MCF 10A (cell line): Measurements from ENCODE around the gene THBD. TPM values are rescaled to one million over a fixed set of nuclear protein-coding genes. Genes with fewer than 3 reads are reported as not detected.
A peak's percentile ranks its signal among the peaks of the same experiment; 100 is the strongest.

Source experiments
- BruUV-seq: library from RNA; stranded (reverse); fragments of 400-500 nt; replicated peaks from 2 replicates; lab custom pipeline; 2021; lab: Mats Ljungman, UMichigan
- CTCF ChIA-PET: fragments of 300-600 bp; sonication (Branson Sonifier 250); formaldehyde crosslinking; extraction: SDS; loops from one replicate; lab custom pipeline; 2021; ENCODE audit warnings: antibody characterized with exemption, inconsistent platforms; lab: Yijun Ruan, JAX
- POLR2A ChIA-PET: fragments of 300-600, 350-650 bp; sonication (Branson Sonifier 250); formaldehyde crosslinking; extraction: SDS; loops from one replicate; lab custom pipeline; 2020; ENCODE audit warnings: antibody characterized with exemption, inconsistent platforms; lab: Yijun Ruan, JAX
- DNase-seq: peaks from one replicate; pipeline ENCODE4 v3.0.0-alpha.2; 2018; ENCODE audit not compliant: unreplicated experiment
- H3K27ac Mint-ChIP-seq: one replicate; pipeline ENCODE4 v1.8.0; 2022; ENCODE audit warnings: mild to moderate bottlenecking, low read depth, mixed read lengths; ENCODE audit not compliant: unreplicated experiment
- H3K27me3 Mint-ChIP-seq: one replicate; pipeline ENCODE4 v1.8.0; 2022; ENCODE audit warnings: mixed read lengths; ENCODE audit not compliant: insufficient read depth, unreplicated experiment
- H3K36me3 Mint-ChIP-seq: one replicate; pipeline ENCODE4 v1.8.0; 2022; ENCODE audit warnings: mild to moderate bottlenecking, moderate library complexity, mixed read lengths; ENCODE audit not compliant: insufficient read depth, unreplicated experiment
- H3K4me1 Mint-ChIP-seq: one replicate; pipeline ENCODE4 v1.8.0; 2022; ENCODE audit warnings: mixed read lengths; ENCODE audit not compliant: insufficient read depth, unreplicated experiment
- H3K4me3 Mint-ChIP-seq: one replicate; pipeline ENCODE4 v1.8.0; 2022; ENCODE audit warnings: mild to moderate bottlenecking, moderate library complexity, mixed read lengths; ENCODE audit not compliant: unreplicated experiment
- H3K9me3 Mint-ChIP-seq: one replicate; pipeline ENCODE4 v1.8.0; 2022; ENCODE audit warnings: mixed read lengths; ENCODE audit not compliant: unreplicated experiment
- intact Hi-C: fragments of 100-400 bp; cut with micrococcal nuclease; formaldehyde crosslinking; loops from 2 replicates; pipeline ENCODE4 v1.14.1; 2022
- total RNA-seq: library from RNA; stranded (reverse); gene quantifications from 2 replicates; pipeline ENCODE4 v1.2.3, GENCODE V29; 2022
- TF ChIP-seq, protein P1 (sequence below): fragments of 200-600 bp; IDR thresholded peaks from one replicate; pipeline ENCODE4 v1.8.0; 2022; ENCODE audit warnings: antibody characterized with exemption, mild to moderate bottlenecking; ENCODE audit not compliant: unreplicated experiment

THBD gene
- total RNA-seq, 1 experiment from 2014 or later, result 15.4 TPM

- CTCF ChIA-PET, result interaction anchor here (0.7 to 4.8 kb wide), 11 partner anchors 14 to 404 kb away, joined by 3 to 29 read pairs (median 5); no protein-coding TSS in a partner anchor
- H3K9me3 Mint-ChIP-seq, result no peaks in the 10 kb centered on the region
- no peaks in the 10 kb centered on the region for H3K36me3 Mint-ChIP-seq
- peaks cover 50% of the 10 kb centered on the region for H3K4me1 Mint-ChIP-seq
- no peak for DNase-seq
- TF ChIP-seq, protein P1, sequence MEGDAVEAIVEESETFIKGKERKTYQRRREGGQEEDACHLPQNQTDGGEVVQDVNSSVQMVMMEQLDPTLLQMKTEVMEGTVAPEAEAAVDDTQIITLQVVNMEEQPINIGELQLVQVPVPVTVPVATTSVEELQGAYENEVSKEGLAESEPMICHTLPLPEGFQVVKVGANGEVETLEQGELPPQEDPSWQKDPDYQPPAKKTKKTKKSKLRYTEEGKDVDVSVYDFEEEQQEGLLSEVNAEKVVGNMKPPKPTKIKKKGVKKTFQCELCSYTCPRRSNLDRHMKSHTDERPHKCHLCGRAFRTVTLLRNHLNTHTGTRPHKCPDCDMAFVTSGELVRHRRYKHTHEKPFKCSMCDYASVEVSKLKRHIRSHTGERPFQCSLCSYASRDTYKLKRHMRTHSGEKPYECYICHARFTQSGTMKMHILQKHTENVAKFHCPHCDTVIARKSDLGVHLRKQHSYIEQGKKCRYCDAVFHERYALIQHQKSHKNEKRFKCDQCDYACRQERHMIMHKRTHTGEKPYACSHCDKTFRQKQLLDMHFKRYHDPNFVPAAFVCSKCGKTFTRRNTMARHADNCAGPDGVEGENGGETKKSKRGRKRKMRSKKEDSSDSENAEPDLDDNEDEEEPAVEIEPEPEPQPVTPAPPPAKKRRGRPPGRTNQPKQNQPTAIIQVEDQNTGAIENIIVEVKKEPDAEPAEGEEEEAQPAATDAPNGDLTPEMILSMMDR, result no peak
- intact Hi-C loops, result no loop called here
- no peak overlapping the region for H3K4me3 Mint-ChIP-seq
- POLR2A ChIA-PET, result interaction anchor here (0.6 to 3.6 kb wide), 16 partner anchors 10 to 367 kb away, joined by 3 to 25 read pairs (median 4); partner anchors contain the start of gene NXT1
- no peaks in the 10 kb centered on the region for H3K27me3 Mint-ChIP-seq
- H3K27ac Mint-ChIP-seq, result no peak overlapping the region
- BruUV-seq, result no TSS peak
These were observed 46.6 kb upstream of the THBD start for GRCh38 chr20:23096097-23096496.

DNA sequence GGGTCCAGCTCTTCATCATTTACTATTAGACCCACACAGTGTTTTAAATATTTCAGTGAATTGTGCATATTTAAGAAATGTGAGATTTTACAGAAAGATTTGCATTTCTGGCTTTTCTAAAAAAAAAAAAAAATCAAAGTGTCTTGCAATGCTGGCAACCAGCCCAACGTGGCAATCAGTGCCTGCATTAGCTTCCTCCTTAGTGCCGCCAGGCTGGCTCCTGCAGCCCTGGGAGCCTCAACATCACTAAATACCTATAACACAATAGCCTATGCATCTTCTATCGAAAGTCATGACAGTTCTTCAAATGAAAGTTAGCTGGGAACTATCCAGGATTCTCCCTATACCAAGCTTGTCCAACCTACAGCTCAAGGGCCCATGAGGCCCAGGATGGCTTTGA lies 46.0 kb upstream of the THBD start:
- ChIA-PET CTCF (interaction anchor here (0.5 to 4.8 kb wide), 18 partner anchors 10 to 409 kb away, joined by 3 to 29 read pairs (median 4); no protein-coding TSS in a partner anchor), POLR2A (interaction anchor here (0.6 to 3.6 kb wide), 16 partner anchors 8 to 366 kb away, joined by 3 to 25 read pairs (median 4); partner anchors contain the start of gene NXT1)
- TF ChIP-seq, protein P1, result no peak
- peak; percentile 50 for DNase-seq
- peak overlapping the region; percentile 84 for H3K27ac Mint-ChIP-seq
- no peaks in the 10 kb centered on the region for H3K27me3 Mint-ChIP-seq
- H3K9me3 Mint-ChIP-seq, result no peaks in the 10 kb centered on the region
- no TSS peak for BruUV-seq
- H3K36me3 Mint-ChIP-seq, result no peaks in the 10 kb centered on the region
- intact Hi-C loops, result no loop called here
- peak overlapping the region; percentile 53 for H3K4me3 Mint-ChIP-seq
- peaks cover 44% of the 10 kb centered on the region for H3K4me1 Mint-ChIP-seq

- BruUV-seq, result no TSS peak
- peak; percentile 92 for DNase-seq
- Mint-ChIP-seq H3K4me1 (peaks cover 38% of the 10 kb centered on the region), H3K27ac (peak overlapping the region; percentile 84), H3K9me3 (no peaks in the 10 kb centered on the region), H3K4me3 (peak overlapping the region; percentile 53), H3K27me3 (no peaks in the 10 kb centered on the region), H3K36me3 (no peaks in the 10 kb centered on the region)
- TF ChIP-seq, protein P1, result no peak
- CTCF ChIA-PET, result interaction anchor here (0.5 to 4.8 kb wide), 19 partner anchors 10 to 409 kb away, joined by 3 to 29 read pairs (median 3); no protein-coding TSS in a partner anchor
- POLR2A ChIA-PET, result interaction anchor here (0.6 to 3.6 kb wide), 17 partner anchors 8 to 264 kb away, joined by 3 to 25 read pairs (median 4); no protein-coding TSS in a partner anchor
- intact Hi-C loops, result no loop called here
These were observed 45.5 kb upstream of the THBD start for GRCh38 chr20:23094927-23095326.

DNA sequence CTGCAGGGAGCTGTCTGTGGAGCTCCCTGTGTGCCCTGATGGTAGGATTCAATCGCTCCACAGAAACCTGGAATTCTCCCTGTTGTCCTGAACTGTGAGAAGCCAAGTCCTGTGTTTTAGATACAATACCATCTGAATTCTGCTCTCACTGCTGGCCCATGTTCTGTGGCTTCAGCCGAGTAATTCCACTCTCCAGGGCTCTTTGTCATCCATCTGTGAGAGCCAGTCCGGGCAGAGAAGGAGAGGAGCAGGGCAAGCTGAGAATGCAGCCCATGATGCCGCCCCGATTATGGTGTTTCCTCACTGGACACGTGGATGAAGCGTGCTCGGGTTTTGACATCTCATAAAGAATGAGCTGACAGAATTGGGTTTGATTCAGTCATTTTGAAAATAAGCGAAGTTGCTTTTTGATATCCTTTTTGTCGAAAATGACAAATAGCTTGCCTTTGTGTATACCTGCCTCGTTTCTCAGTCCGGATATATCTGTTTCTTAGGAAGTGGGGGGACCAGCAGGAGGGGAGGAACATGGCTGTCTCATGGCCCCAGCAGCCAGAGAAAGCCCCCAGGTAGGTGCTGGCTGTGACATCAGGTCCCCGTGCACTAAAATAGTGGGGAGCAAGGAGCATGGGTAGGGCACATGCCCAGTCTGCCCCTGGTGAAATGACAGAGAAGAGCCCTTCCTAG lies 44.9 kb upstream of the THBD start:
- peak overlapping the region; percentile 84 for H3K27ac Mint-ChIP-seq
- no peaks in the 10 kb centered on the region for H3K9me3 Mint-ChIP-seq
- no peak for DNase-seq
- H3K27me3 Mint-ChIP-seq, result no peaks in the 10 kb centered on the region
- ChIA-PET CTCF (interaction anchor here (0.5 to 4.8 kb wide), 16 partner anchors 16 to 402 kb away, joined by 3 to 29 read pairs (median 3); no protein-coding TSS in a partner anchor), POLR2A (interaction anchor here (0.6 to 3.6 kb wide), 17 partner anchors 9 to 264 kb away, joined by 3 to 25 read pairs (median 4); no protein-coding TSS in a partner anchor)
- no TSS peak for BruUV-seq
- peaks cover 32% of the 10 kb centered on the region for H3K4me1 Mint-ChIP-seq
- intact Hi-C loops, result no loop called here
- TF ChIP-seq, protein P1, result no peak
- H3K4me3 Mint-ChIP-seq, result no peak overlapping the region
- H3K36me3 Mint-ChIP-seq, result no peaks in the 10 kb centered on the region
